Breast epithelium (tissue), 3 donors: ENCODE data around the gene WWOX.

ENCODE experiments used
- CTCF ChIP-seq, 3 donors: fragments of 450-650 bp; IDR thresholded peaks; one replicate each; pipeline ENCODE4 v1.5.1; 2016 to 2017; ENCODE audit warnings: antibody characterized with exemption in 3 of 3, mild to moderate bottlenecking in 3 of 3, moderate library complexity in 3 of 3
- POLR2AphosphoS5 ChIP-seq, 3 donors: sonication (generic); formaldehyde crosslinking; IDR thresholded peaks; one replicate each; pipeline ENCODE4 v1.6.1; 2017; ENCODE audit warnings: antibody characterized with exemption in 3 of 3

- TF ChIP-seq CTCF (IDR thresholded peaks at IDR 0.05) (no peak), POLR2AphosphoS5 (IDR thresholded peaks at IDR 0.05) (no peak)
These were observed 573.5 kb downstream of the WWOX start for GRCh38 chr16:78672779-78673556.
